Neutrophil (primary cell): ENCODE results near the gene MAP3K14.

Experiments used
- H3K27ac ChIP-seq: fragments of 200-600 bp; sonication (generic); 2 replicates; pipeline ENCODE4 v1.5.1; 2016; ENCODE audit warnings: mild to moderate bottlenecking, moderate library complexity
- H3K27me3 ChIP-seq: fragments of 200-600 bp; sonication (generic); 2 replicates; pipeline ENCODE4 v1.6.0; 2016; ENCODE audit warnings: mild to moderate bottlenecking
- H3K36me3 ChIP-seq: fragments of 200-600 bp; sonication (generic); 2 replicates; pipeline ENCODE4 v1.5.1; 2017
- H3K4me1 ChIP-seq, 2 experiments: fragments of 200-600 bp in 1 of 2; sonication (generic) in 1 of 2; 1 replicate in 1 of 2; 2 replicates in 1 of 2; pipeline versions ENCODE4 v1.5.1 to v1.6.1; 2013 to 2016; ENCODE audit warnings: low read depth in 1 of 2, low read length in 1 of 2, mild to moderate bottlenecking in 1 of 2, moderate library complexity in 1 of 2; ENCODE audit not compliant: control insufficient read depth in 1 of 2, insufficient read depth in 1 of 2
- H3K4me3 ChIP-seq, 2 experiments: fragments of 200-600 bp in 1 of 2; sonication (generic) in 1 of 2; 1 replicate in 1 of 2; 2 replicates in 1 of 2; pipeline ENCODE4 v1.5.1; 2013 to 2016; ENCODE audit warnings: low read depth in 1 of 2, low read length in 1 of 2, mild to moderate bottlenecking in 1 of 2, moderate library complexity in 1 of 2
- H3K9me3 ChIP-seq: fragments of 200-600 bp; sonication (generic); 2 replicates; pipeline ENCODE4 v1.5.1; 2016
- TF ChIP-seq, protein P1 (sequence below): fragments of 200-600 bp; sonication (generic); IDR thresholded peaks from 2 replicates; pipeline ENCODE4 v1.5.1; 2016; ENCODE audit warnings: antibody characterized with exemption

Gene MAP3K14

DNA sequence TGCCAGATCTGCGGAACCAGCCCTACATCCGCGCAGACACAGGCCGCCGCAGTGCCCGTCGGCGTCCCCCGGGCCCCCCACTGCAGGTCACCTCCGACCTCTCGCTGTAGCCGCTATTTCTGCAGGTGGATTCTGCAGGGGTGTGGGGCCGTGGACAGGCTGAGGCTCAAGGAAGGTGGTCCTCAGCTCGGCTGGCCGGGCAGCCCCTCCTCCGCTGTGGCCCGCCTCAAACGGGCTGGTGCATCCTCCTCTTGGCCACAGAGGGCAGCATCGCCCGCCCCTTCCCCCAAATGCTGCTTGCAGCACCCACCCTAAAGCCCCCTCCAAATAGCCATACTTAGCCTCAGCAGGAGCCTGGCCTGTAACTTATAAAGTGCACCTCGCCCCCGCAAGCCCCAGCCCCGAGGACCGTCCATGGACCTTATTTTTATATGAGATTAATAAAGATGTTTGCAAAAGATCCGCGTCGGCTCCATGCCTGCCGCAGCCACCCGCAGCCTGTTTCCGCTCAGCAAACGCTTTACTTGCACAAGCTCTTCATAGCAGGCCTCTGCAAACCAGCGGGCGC, 69.9 kb downstream of the MAP3K14 start:
- Histone ChIP-seq H3K27me3 (no peaks in the 10 kb centered on the region), H3K4me3 (peak overlapping the region; percentile 55 to 64), H3K9me3 (peaks cover 13% of the 10 kb centered on the region), H3K4me1 (peaks cover 35 to 39% of the 10 kb centered on the region in 2 experiments), H3K27ac (peak overlapping the region; percentile 87), H3K36me3 (peaks cover 98% of the 10 kb centered on the region)
- TF ChIP-seq, protein P1, sequence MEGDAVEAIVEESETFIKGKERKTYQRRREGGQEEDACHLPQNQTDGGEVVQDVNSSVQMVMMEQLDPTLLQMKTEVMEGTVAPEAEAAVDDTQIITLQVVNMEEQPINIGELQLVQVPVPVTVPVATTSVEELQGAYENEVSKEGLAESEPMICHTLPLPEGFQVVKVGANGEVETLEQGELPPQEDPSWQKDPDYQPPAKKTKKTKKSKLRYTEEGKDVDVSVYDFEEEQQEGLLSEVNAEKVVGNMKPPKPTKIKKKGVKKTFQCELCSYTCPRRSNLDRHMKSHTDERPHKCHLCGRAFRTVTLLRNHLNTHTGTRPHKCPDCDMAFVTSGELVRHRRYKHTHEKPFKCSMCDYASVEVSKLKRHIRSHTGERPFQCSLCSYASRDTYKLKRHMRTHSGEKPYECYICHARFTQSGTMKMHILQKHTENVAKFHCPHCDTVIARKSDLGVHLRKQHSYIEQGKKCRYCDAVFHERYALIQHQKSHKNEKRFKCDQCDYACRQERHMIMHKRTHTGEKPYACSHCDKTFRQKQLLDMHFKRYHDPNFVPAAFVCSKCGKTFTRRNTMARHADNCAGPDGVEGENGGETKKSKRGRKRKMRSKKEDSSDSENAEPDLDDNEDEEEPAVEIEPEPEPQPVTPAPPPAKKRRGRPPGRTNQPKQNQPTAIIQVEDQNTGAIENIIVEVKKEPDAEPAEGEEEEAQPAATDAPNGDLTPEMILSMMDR: no peak

DNA sequence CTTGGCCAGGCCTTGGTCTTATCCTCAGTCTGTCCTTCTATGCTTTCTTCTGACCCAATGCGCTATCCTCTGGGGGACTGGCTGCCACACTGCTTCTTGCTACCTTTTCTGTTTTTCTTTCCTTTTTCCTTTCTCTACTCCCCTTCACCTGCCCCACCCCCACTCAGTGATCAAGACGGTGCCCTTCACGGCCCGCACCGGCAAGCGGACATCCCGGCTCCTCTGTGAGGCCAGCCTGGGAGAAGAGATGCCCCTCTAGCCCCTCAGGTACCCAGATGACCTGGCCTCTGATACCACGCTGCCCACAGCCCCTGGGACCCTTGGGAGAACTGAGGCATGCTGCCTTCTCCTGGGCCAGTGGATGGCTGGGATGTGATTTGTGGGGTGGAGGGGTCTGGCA, 70.5 kb downstream of the MAP3K14 start:
- Histone ChIP-seq H3K4me1 (peaks cover 35 to 39% of the 10 kb centered on the region in 2 experiments), H3K9me3 (peaks cover 14% of the 10 kb centered on the region), H3K36me3 (peaks cover 100% of the 10 kb centered on the region), H3K27me3 (no peaks in the 10 kb centered on the region), H3K27ac (peak overlapping the region; percentile 87), H3K4me3 (peak overlapping the region in 1 of 2 experiments; percentile 64)
- TF ChIP-seq, protein P1: no peak

DNA sequence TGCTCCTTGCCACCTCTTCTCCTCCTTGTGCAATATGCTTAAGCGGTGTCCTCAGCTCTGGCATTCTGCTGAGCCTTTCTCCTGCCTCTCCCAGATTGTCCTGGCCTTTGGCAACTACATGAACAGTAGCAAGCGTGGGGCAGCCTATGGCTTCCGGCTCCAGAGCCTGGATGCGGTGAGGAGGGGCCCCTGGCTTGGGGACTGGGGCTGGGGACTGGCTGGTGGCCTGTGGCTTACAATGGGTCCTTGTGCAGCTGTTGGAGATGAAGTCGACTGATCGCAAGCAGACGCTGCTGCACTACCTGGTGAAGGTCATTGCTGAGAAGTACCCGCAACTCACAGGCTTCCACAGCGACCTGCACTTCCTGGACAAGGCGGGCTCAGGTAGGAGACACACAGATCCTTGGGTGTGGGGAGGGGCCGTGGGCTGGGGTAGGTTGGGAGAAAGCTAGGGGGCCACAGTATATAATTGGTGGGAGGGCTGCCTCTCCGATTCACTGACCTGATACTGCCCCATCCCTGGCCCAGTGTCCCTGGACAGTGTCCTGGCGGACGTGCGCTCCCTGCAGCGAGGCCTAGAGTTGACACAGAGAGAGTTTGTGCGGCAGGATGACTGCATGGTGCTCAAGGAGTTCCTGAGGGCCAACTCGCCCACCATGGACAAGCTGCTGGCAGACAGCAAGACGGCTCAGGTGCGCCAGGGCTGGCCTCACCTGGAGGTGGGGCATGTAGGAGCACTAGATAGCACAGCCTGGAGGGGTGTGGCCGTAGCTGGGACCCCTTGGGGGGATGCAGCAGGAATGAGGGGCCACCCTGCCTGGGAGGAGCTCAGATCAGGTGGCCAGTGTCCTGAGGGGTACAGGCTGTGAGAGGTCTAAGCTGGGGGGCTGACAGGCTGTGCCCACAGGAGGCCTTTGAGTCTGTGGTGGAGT, 71.8 kb downstream of the MAP3K14 start:
- H3K27ac ChIP-seq: peak overlapping the region; percentile 87
- peaks cover 21% of the 10 kb centered on the region for H3K9me3 ChIP-seq
- H3K4me3 ChIP-seq: no peak overlapping the region
- peaks cover 100% of the 10 kb centered on the region for H3K36me3 ChIP-seq
- TF ChIP-seq, protein P1: no peak
- H3K4me1 ChIP-seq: peaks cover 35 to 39% of the 10 kb centered on the region in 2 experiments
- H3K27me3 ChIP-seq: no peaks in the 10 kb centered on the region

DNA sequence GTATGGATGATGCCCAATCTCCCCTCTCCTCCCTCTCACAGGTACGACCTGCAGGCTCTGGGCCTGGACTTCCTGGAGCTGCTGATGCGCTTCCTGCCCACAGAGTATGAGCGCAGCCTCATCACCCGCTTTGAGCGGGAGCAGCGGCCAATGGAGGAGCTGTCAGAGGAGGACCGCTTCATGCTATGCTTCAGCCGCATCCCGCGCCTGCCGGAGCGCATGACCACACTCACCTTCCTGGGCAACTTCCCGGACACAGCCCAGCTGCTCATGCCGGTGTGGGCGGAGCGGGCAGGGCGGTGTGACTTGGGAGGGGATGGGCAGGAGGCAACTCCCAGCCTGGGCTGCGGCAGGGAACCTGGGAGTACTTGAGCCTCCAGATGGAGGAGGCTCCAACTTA, 73.1 kb downstream of the MAP3K14 start:
- Histone ChIP-seq H3K4me3 (no peak overlapping the region), H3K9me3 (peaks cover 21% of the 10 kb centered on the region), H3K4me1 (peaks cover 30 to 37% of the 10 kb centered on the region in 2 experiments), H3K27me3 (no peaks in the 10 kb centered on the region), H3K27ac (peak overlapping the region; percentile 87), H3K36me3 (peaks cover 100% of the 10 kb centered on the region)
- TF ChIP-seq, protein P1: no peak

DNA sequence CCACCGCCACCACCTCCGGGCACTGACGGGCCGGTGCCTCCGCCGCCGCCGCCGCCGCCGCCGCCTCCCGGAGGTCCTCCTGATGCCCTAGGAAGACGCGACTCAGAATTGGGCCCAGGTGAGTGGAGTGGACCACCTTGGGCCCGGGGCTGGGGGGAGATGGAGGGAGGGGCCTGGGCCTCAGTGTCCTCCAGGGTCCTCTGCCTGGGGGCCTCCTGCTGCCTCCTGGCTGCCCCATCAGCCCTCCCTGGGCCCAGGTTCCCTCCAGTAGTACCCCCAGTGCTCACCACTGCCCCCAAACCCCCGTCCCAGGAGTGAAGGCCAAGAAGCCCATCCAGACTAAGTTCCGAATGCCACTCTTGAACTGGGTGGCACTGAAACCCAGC, 74.8 kb downstream of the MAP3K14 start:
- H3K36me3 ChIP-seq: peaks cover 100% of the 10 kb centered on the region
- H3K27ac ChIP-seq: peak overlapping the region; percentile 87
- TF ChIP-seq, protein P1: no peak

More for the DNA sequence above, 74.8 kb downstream of the MAP3K14 start:
- peaks cover 27% of the 10 kb centered on the region for H3K9me3 ChIP-seq
- no peak overlapping the region for H3K4me3 ChIP-seq
- peaks cover 21 to 29% of the 10 kb centered on the region in 2 experiments for H3K4me1 ChIP-seq
- H3K27me3 ChIP-seq: no peaks in the 10 kb centered on the region
